Activated naive CD8-positive, alpha-beta T cell treated with anti-CD3 and anti-CD28 coated beads for 36 hours (primary cell): ENCODE results near the gene CASZ1. TPM values are rescaled to one million over a fixed set of nuclear protein-coding genes. Genes with fewer than 3 reads are reported as not detected.
A peak's percentile ranks its signal among the peaks of the same experiment; 100 is the strongest.

Source experiments
- DNase-seq: peaks from one replicate; pipeline ENCODE4 v3.0.0; 2021
- H3K27ac Mint-ChIP-seq: one replicate; pipeline ENCODE4 v1.8.0; 2022; ENCODE audit warnings: mild to moderate bottlenecking, moderate library complexity, mixed read lengths
- H3K27me3 Mint-ChIP-seq: one replicate; pipeline ENCODE4 v1.8.0; 2022; ENCODE audit warnings: mild to moderate bottlenecking, mixed read lengths
- H3K36me3 Mint-ChIP-seq: one replicate; pipeline ENCODE4 v1.8.0; 2021; ENCODE audit warnings: mild to moderate bottlenecking, mixed read lengths
- H3K4me1 Mint-ChIP-seq: one replicate; pipeline ENCODE4 v1.8.0; 2021; ENCODE audit warnings: mixed read lengths
- H3K4me3 Mint-ChIP-seq: one replicate; pipeline ENCODE4 v1.8.0; 2022; ENCODE audit warnings: mild to moderate bottlenecking, moderate library complexity, mixed read lengths
- H3K9me3 Mint-ChIP-seq: one replicate; pipeline ENCODE4 v1.8.0; 2022; ENCODE audit warnings: mixed read lengths
- total RNA-seq, 2 experiments: library from RNA; stranded (reverse); gene quantifications; one replicate each; pipeline ENCODE4 v1.2.3, GENCODE V29; 2021

CASZ1 gene
- total RNA-seq, 2 experiments from 2014 or later = 2.2 to 2.3 TPM

- H3K4me1 Mint-ChIP-seq = no peaks in the 10 kb centered on the region
- peaks cover 13% of the 10 kb centered on the region for H3K27me3 Mint-ChIP-seq
- H3K4me3 Mint-ChIP-seq = no peak overlapping the region
- no peaks in the 10 kb centered on the region for H3K36me3 Mint-ChIP-seq
- H3K9me3 Mint-ChIP-seq = no peaks in the 10 kb centered on the region
- no peak for DNase-seq
- H3K27ac Mint-ChIP-seq = no peak overlapping the region
Measured at GRCh38 chr1:10814312-10814711, 17.9 kb upstream of the CASZ1 start.

GRCh38 chr1:10813799-10814198, 17.4 kb upstream of the CASZ1 start:
- no peak for DNase-seq
- Mint-ChIP-seq H3K4me3 (no peak overlapping the region), H3K36me3 (no peaks in the 10 kb centered on the region), H3K27ac (no peak overlapping the region), H3K27me3 (peaks cover 19% of the 10 kb centered on the region), H3K4me1 (no peaks in the 10 kb centered on the region), H3K9me3 (no peaks in the 10 kb centered on the region)

GRCh38 chr1:10812387-10812915, 16.0 kb upstream of the CASZ1 start:
- Mint-ChIP-seq H3K9me3 (no peaks in the 10 kb centered on the region), H3K36me3 (no peaks in the 10 kb centered on the region), H3K4me3 (no peak overlapping the region), H3K27ac (no peak overlapping the region), H3K27me3 (peaks cover 20% of the 10 kb centered on the region), H3K4me1 (no peaks in the 10 kb centered on the region)
- no peak for DNase-seq

- Mint-ChIP-seq H3K4me3 (no peak overlapping the region), H3K9me3 (no peaks in the 10 kb centered on the region), H3K27ac (no peak overlapping the region), H3K27me3 (peaks cover 42% of the 10 kb centered on the region), H3K36me3 (no peaks in the 10 kb centered on the region), H3K4me1 (peaks cover 4% of the 10 kb centered on the region)
- DNase-seq = no peak
Measured at GRCh38 chr1:10808441-10808840, 12.0 kb upstream of the CASZ1 start.

GRCh38 chr1:10806966-10807365, 10.5 kb upstream of the CASZ1 start:
- Mint-ChIP-seq H3K4me1 (peaks cover 7% of the 10 kb centered on the region), H3K27me3 (peaks cover 55% of the 10 kb centered on the region), H3K4me3 (no peak overlapping the region), H3K27ac (no peak overlapping the region), H3K36me3 (no peaks in the 10 kb centered on the region), H3K9me3 (no peaks in the 10 kb centered on the region)
- DNase-seq = no peak

GRCh38 chr1:10803971-10804820, 7.8 kb upstream of the CASZ1 start:
- H3K27ac Mint-ChIP-seq = no peak overlapping the region
- peaks cover 65% of the 10 kb centered on the region for H3K27me3 Mint-ChIP-seq
- no peak overlapping the region for H3K4me3 Mint-ChIP-seq
- H3K4me1 Mint-ChIP-seq = peaks cover 7% of the 10 kb centered on the region
- no peaks in the 10 kb centered on the region for H3K36me3 Mint-ChIP-seq
- peak; percentile 19 for DNase-seq
- H3K9me3 Mint-ChIP-seq = no peaks in the 10 kb centered on the region

- Mint-ChIP-seq H3K4me3 (no peak overlapping the region), H3K27ac (no peak overlapping the region), H3K27me3 (peaks cover 68% of the 10 kb centered on the region)
Measured at GRCh38 chr1:10802944-10803715, 6.7 kb upstream of the CASZ1 start.

GRCh38 chr1:10800778-10801177, 4.3 kb upstream of the CASZ1 start:
- Mint-ChIP-seq H3K27me3 (peaks cover 76% of the 10 kb centered on the region), H3K4me1 (peaks cover 7% of the 10 kb centered on the region), H3K9me3 (no peaks in the 10 kb centered on the region), H3K27ac (no peak overlapping the region), H3K4me3 (no peak overlapping the region), H3K36me3 (no peaks in the 10 kb centered on the region)
- no peak for DNase-seq

More at GRCh38 chr1:10802944-10803715, 6.7 kb upstream of the CASZ1 start:
- peaks cover 7% of the 10 kb centered on the region for H3K4me1 Mint-ChIP-seq
- H3K9me3 Mint-ChIP-seq = no peaks in the 10 kb centered on the region
- DNase-seq = no peak
- no peaks in the 10 kb centered on the region for H3K36me3 Mint-ChIP-seq

- H3K27ac Mint-ChIP-seq = no peak overlapping the region
- H3K27me3 Mint-ChIP-seq = peaks cover 81% of the 10 kb centered on the region
- no peak overlapping the region for H3K4me3 Mint-ChIP-seq
- no peak for DNase-seq
- no peaks in the 10 kb centered on the region for H3K36me3 Mint-ChIP-seq
- no peaks in the 10 kb centered on the region for H3K9me3 Mint-ChIP-seq
- peaks cover 8% of the 10 kb centered on the region for H3K4me1 Mint-ChIP-seq
Measured at GRCh38 chr1:10799726-10800125, 3.3 kb upstream of the CASZ1 start.

GRCh38 chr1:10795276-10796021, 997 bp downstream of the CASZ1 start:
- no peak for DNase-seq
- H3K27ac Mint-ChIP-seq = no peak overlapping the region
- H3K9me3 Mint-ChIP-seq = no peaks in the 10 kb centered on the region
- peak overlapping the region; percentile 61 for H3K4me3 Mint-ChIP-seq
- H3K36me3 Mint-ChIP-seq = no peaks in the 10 kb centered on the region
- H3K4me1 Mint-ChIP-seq = peaks cover 12% of the 10 kb centered on the region
- H3K27me3 Mint-ChIP-seq = peaks cover 74% of the 10 kb centered on the region

- Mint-ChIP-seq H3K4me3 (peak overlapping the region; percentile 61), H3K27me3 (peaks cover 70% of the 10 kb centered on the region), H3K9me3 (no peaks in the 10 kb centered on the region), H3K36me3 (no peaks in the 10 kb centered on the region), H3K4me1 (peaks cover 12% of the 10 kb centered on the region), H3K27ac (no peak overlapping the region)
- peak; percentile 16 for DNase-seq
Measured at GRCh38 chr1:10794724-10795275, 1.6 kb downstream of the CASZ1 start.

- no peak overlapping the region for H3K27ac Mint-ChIP-seq
Measured at GRCh38 chr1:10793129-10793651, 3.3 kb downstream of the CASZ1 start.

GRCh38 chr1:10791105-10791951, 5.1 kb downstream of the CASZ1 start:
- Mint-ChIP-seq H3K4me3 (no peak overlapping the region), H3K36me3 (no peaks in the 10 kb centered on the region), H3K27ac (no peak overlapping the region), H3K27me3 (peaks cover 53% of the 10 kb centered on the region), H3K9me3 (no peaks in the 10 kb centered on the region), H3K4me1 (peaks cover 12% of the 10 kb centered on the region)
- no peak for DNase-seq

More at GRCh38 chr1:10793129-10793651, 3.3 kb downstream of the CASZ1 start:
- Mint-ChIP-seq H3K36me3 (no peaks in the 10 kb centered on the region), H3K9me3 (no peaks in the 10 kb centered on the region), H3K4me1 (peaks cover 12% of the 10 kb centered on the region), H3K27me3 (peaks cover 54% of the 10 kb centered on the region), H3K4me3 (peak overlapping the region; percentile 9)
- no peak for DNase-seq
